HepG2 (cell line): ENCODE results near the gene NUDT3. TPM values are rescaled to one million over a fixed set of nuclear protein-coding genes. Genes with fewer than 3 reads are reported as not detected.

Source experiments
- ADNP ChIP-seq: sonication (generic); formaldehyde crosslinking; IDR thresholded peaks from 2 replicates; pipeline ENCODE4 v1.4.0; 2020; ENCODE audit warnings: missing genetic modification reagents
- AKAP8 ChIP-seq: sonication (generic); formaldehyde crosslinking; IDR thresholded peaks from 2 replicates; pipeline ENCODE4 v1.5.1; 2020; ENCODE audit warnings: mild to moderate bottlenecking, missing genetic modification reagents
- BRD4 ChIP-seq: sonication (generic); formaldehyde crosslinking; IDR thresholded peaks from 2 replicates; pipeline ENCODE4 v1.4.0; 2020; ENCODE audit warnings: missing genetic modification reagents
- FOXP1 ChIP-seq, 2 experiments: fragments of 450-650 bp in 1 of 2; IDR thresholded peaks; 2 replicates each; pipeline ENCODE4 v1.6.1; 2017 to 2018; ENCODE audit warnings: antibody characterized with exemption in 1 of 2
- GMEB2 ChIP-seq: IDR thresholded peaks from 2 replicates; pipeline ENCODE4 v1.6.1; 2016; ENCODE audit warnings: missing biosample characterization, missing genetic modification reagents, low read depth
- NR2F2 ChIP-seq: IDR thresholded peaks from 2 replicates; pipeline ENCODE4 v1.6.1; 2012; ENCODE audit warnings: low read depth, inconsistent platforms, borderline replicate concordance
- PCBP2 ChIP-seq: fragments of 200-400 bp; formaldehyde crosslinking; optimal IDR thresholded peaks from 2 replicates; pipeline ENCODE3; 2018; ENCODE audit warnings: low read length, low read depth; ENCODE audit not compliant: poor library complexity, severe bottlenecking
- SNAPC4 ChIP-seq: sonication (generic); formaldehyde crosslinking; IDR thresholded peaks from 2 replicates; pipeline ENCODE4 v1.4.0; 2020; ENCODE audit warnings: mild to moderate bottlenecking, missing genetic modification reagents
- ZBTB4 ChIP-seq: sonication (generic); formaldehyde crosslinking; IDR thresholded peaks from 2 replicates; pipeline ENCODE4 v1.4.0; 2020; ENCODE audit warnings: missing genetic modification reagents, mild to moderate bottlenecking, borderline replicate concordance
- ZNF282 ChIP-seq: fragments of 450-650 bp; IDR thresholded peaks from 2 replicates; pipeline ENCODE4 v1.6.1; 2018; ENCODE audit not compliant: partially characterized antibody
- ZNF674 ChIP-seq: sonication (generic); formaldehyde crosslinking; IDR thresholded peaks from 2 replicates; pipeline ENCODE4 v1.5.0; 2020; ENCODE audit warnings: low read depth, mild to moderate bottlenecking, missing genetic modification reagents
- ZNF7 ChIP-seq: IDR thresholded peaks from 2 replicates; pipeline ENCODE4 v1.6.1; 2016; ENCODE audit warnings: missing biosample characterization, missing genetic modification reagents
- ZNF709 ChIP-seq: sonication (generic); formaldehyde crosslinking; IDR thresholded peaks from 2 replicates; pipeline ENCODE4 v1.5.0; 2020; ENCODE audit warnings: mild to moderate bottlenecking, missing genetic modification reagents
- ZNF773 ChIP-seq: sonication (generic); formaldehyde crosslinking; IDR thresholded peaks from 2 replicates; pipeline ENCODE4 v1.4.0; 2020; ENCODE audit warnings: missing genetic modification reagents, borderline replicate concordance
- ZNF788 ChIP-seq: sonication (generic); formaldehyde crosslinking; IDR thresholded peaks from 2 replicates; pipeline ENCODE4 v1.5.0; 2020; ENCODE audit warnings: mild to moderate bottlenecking, missing genetic modification reagents, borderline replicate concordance
- polyA plus RNA-seq, 8 experiments: library from polyadenylated mRNA; depleted of rRNA in 3 of 8; stranded (reverse) in 7 of 8; unstranded in 1 of 8; fragments of >200 nt; fragmentation: Illumina TruSeq in 4 of 8; extraction: Trizol in 4 of 8; gene quantifications; 2 replicates each; pipeline versions ENCODE4 v1.2.1 to v1.2.3, GENCODE V29; 2011 to 2016; ENCODE audit warnings: low read depth in 4 of 8, missing spikeins in 1 of 8, mixed read lengths in 1 of 8; ENCODE audit not compliant: insufficient read depth in 1 of 8
- total RNA-seq, 5 experiments: library from RNA; depleted of rRNA; stranded (reverse); fragments of >200 nt; fragmentation: Illumina TruSeq; extraction: Trizol; gene quantifications; 2 replicates each; pipeline ENCODE4 v1.2.3, GENCODE V29; 2016; ENCODE audit warnings: low read depth in 1 of 5
- TF ChIP-seq, protein P1 (sequence below): sonication (generic); formaldehyde crosslinking; IDR thresholded peaks from 2 replicates; pipeline ENCODE4 v1.8.0; 2022; ENCODE audit warnings: missing genetic modification reagents, low read depth, mild to moderate bottlenecking, borderline replicate concordance
- TF ChIP-seq, protein P2 (sequence below): sonication (generic); formaldehyde crosslinking; IDR thresholded peaks from 2 replicates; pipeline ENCODE4 v1.5.0; 2020; ENCODE audit warnings: mild to moderate bottlenecking, missing genetic modification reagents, moderate library complexity

Gene NUDT3
- total and polyA plus RNA-seq, 2 of the 13 experiments (the other 11 are each of a cell fraction or from before 2014, with no cell fraction given), result 20.2 to 20.6 TPM

- TF ChIP-seq, protein P1, sequence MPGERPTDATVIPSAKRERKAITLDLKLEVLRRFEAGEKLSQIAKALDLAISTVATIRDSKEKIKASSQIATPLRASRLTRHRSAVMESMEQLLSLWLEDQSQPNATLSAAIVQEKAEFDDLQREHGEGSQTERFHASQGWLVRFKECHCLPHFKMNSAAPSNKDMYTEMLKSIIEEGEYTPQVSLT (CRISPR knock-in tag), result no peak
- TF ChIP-seq PCBP2, result no peak
- no peak for TF ChIP-seq NR2F2
- TF ChIP-seq AKAP8 (CRISPR knock-in tag), result no peak; the same call in 1 of the 2 replicates
- no peak for TF ChIP-seq GMEB2 (CRISPR knock-in tag)
- peak; percentile 76 for TF ChIP-seq ZNF709
- 0 out of 2 replicates have a peak, but pooled peaks have one; percentile 35 for TF ChIP-seq SNAPC4 (CRISPR knock-in tag)
- TF ChIP-seq ADNP (CRISPR knock-in tag), result no peak
- TF ChIP-seq, protein P2, sequence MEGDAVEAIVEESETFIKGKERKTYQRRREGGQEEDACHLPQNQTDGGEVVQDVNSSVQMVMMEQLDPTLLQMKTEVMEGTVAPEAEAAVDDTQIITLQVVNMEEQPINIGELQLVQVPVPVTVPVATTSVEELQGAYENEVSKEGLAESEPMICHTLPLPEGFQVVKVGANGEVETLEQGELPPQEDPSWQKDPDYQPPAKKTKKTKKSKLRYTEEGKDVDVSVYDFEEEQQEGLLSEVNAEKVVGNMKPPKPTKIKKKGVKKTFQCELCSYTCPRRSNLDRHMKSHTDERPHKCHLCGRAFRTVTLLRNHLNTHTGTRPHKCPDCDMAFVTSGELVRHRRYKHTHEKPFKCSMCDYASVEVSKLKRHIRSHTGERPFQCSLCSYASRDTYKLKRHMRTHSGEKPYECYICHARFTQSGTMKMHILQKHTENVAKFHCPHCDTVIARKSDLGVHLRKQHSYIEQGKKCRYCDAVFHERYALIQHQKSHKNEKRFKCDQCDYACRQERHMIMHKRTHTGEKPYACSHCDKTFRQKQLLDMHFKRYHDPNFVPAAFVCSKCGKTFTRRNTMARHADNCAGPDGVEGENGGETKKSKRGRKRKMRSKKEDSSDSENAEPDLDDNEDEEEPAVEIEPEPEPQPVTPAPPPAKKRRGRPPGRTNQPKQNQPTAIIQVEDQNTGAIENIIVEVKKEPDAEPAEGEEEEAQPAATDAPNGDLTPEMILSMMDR (CRISPR knock-in tag), result 0 out of 2 replicates have a peak, but pooled peaks have one; percentile 18
- peak; percentile 32 for TF ChIP-seq ZBTB4 (CRISPR knock-in tag)
- no peak for TF ChIP-seq ZNF788 (CRISPR knock-in tag)
- TF ChIP-seq BRD4 (CRISPR knock-in tag), result peak; percentile 71; the same call in 1 of the 2 replicates
- TF ChIP-seq FOXP1 (IDR thresholded peaks at IDR 0.05), result no peak
- TF ChIP-seq FOXP1 (CRISPR knock-in tag; IDR thresholded peaks at IDR 0.05), result no peak
- peak; percentile 94; the same call in 1 of the 2 replicates for TF ChIP-seq ZNF773 (CRISPR knock-in tag)
- no peak for TF ChIP-seq ZNF282
- TF ChIP-seq ZNF674 (CRISPR knock-in tag), result no peak
- TF ChIP-seq ZNF7, result no peak
Measured at GRCh38 chr6:34391786-34392496, 528 bp downstream of the NUDT3 start (continued).
